ENCODE results near the gene GOLPH3L. TPM values are rescaled to one million over a fixed set of nuclear protein-coding genes. Genes with fewer than 3 reads are reported as not detected.

GOLPH3L gene
- 28.9 and 29.6 TPM in 2 replicates for total RNA-seq (2014; rRNA removed; shearing (Covaris generic))
- 23.5 and 24.6 TPM in 2 replicates for polyA plus RNA-seq (2016; fragmentation: Nextera tagmentation; extraction: Ambion mirVana)
- long read RNA-seq, transcript GOLPH3L-201 (5 exons, 2,999 nt), result major isoform, 6 of 10 reads
- long read RNA-seq, partial matches to known transcripts, result 0 of 10 reads
- long read RNA-seq, other reads (novel, unspliced or antisense), result 2 of 10 reads

GRCh38 chr1:150696995-150697927 lies at the start of gene GOLPH3L:
GOLPH3L (minus strand) TSS chr1:150697154; CDS start chr1:150694838, 2,316 bp downstream.
- Histone ChIP-seq H3F3A (replicated peaks; ENCODE audit: low read depth) (no peaks in the 10 kb centered on the region), H4K20me1 (replicated peaks; ENCODE audit: insufficient read depth) (no peaks in the 10 kb centered on the region), H3K79me2 (replicated peaks; ENCODE audit: insufficient read depth) (peaks cover 26% of the 10 kb centered on the region), H3K27ac (ENCODE audit: low read depth) (no peak within 1 kb of the TSS), H3K4me1 (ENCODE audit: insufficient read depth) (no peaks in the 10 kb centered on the region), H3K27me3 (ENCODE audit: insufficient read depth) (no peaks in the 10 kb centered on the region), H3K4me2 (peak within 1 kb of the TSS; percentile 74), H3K36me3 (ENCODE audit: insufficient read depth) (peaks cover 20% of the 10 kb centered on the region; the same call in 1 of the 2 replicates), H3K4me3 (peak within 1 kb of the TSS; percentile 54), H3K9me2 (ENCODE audit: insufficient read depth) (no peaks in the 10 kb centered on the region), H2AFZ (peak within 1 kb of the TSS; percentile 1; the same call in 1 of the 2 replicates)
- Mint-ChIP-seq H3K27ac (peak within 1 kb of the TSS; percentile 97), H3K36me3 (ENCODE audit: low read depth) (peaks cover 30% of the 10 kb centered on the region), H3K9me3 (no peaks in the 10 kb centered on the region), H3K4me3 (peak within 1 kb of the TSS; percentile 100), H3K4me1 (peaks cover 10% of the 10 kb centered on the region; the same call in 2 of the 3 replicates), H3K27me3 (ENCODE audit: insufficient read depth, low read depth, poor library complexity) (peaks cover 2% of the 10 kb centered on the region)
- DNase-seq (ENCODE audit: low spot score), result peak; percentile 99
- peak; percentile 100 for ATAC-seq
- TF ChIP-seq CREB1 (CRISPR knock-in tag; IDR thresholded peaks at IDR 0.05; ENCODE audit: low read depth) (peak; percentile 69), JUNB (IDR thresholded peaks at IDR 0.05; ENCODE audit: unreplicated experiment) (no peak), POLR2AphosphoS5 (IDR thresholded peaks at IDR 0.05; ENCODE audit: low read depth) (peak; percentile 83)

DNA sequence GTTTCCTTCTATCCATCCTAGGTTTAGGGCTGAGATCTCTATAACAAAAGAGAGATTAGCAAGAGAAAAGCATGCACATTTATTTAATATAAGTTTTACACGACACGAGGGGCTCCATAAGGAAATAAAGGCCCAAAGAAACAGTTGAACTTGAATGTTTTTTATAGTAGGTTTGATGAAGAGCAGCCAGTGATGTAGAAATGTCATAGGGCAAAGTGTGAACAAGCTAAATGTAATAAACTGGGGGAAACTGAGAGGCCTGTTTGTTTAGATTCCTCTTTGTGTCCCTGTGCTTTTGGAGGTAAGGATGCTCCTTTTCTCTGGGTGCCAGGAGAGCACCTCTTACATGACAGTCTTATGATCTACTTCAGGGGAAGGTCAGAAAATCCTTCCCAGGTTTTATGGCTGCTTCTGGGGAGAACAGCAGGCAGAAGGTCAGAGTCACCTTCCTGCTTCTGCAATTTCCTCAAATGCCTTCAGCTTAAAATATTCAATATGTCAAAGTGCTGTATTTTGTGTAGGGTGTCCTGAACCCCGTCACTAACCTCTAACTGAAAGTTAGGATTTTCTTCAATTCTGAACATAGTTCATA lies 33.3 kb upstream of the GOLPH3L start:
- no peaks in the 10 kb centered on the region for H3K9me2 ChIP-seq (ENCODE audit: insufficient read depth)
- no peaks in the 10 kb centered on the region for H4K20me1 ChIP-seq (replicated peaks; ENCODE audit: insufficient read depth)
- ATAC-seq (no peak), DNase-seq (ENCODE audit: low spot score) (no peak)
- H2AFZ ChIP-seq, result peak overlapping the region; percentile 47; the same call in 1 of the 2 replicates
- no peak overlapping the region for H3K4me3 Mint-ChIP-seq
- H3K4me2 ChIP-seq, result no peak overlapping the region
- no peak overlapping the region for H3K4me3 ChIP-seq
- H3K27ac ChIP-seq (ENCODE audit: low read depth), result no peak overlapping the region
- no peaks in the 10 kb centered on the region for H3K27me3 ChIP-seq (ENCODE audit: insufficient read depth)
- peaks cover 3% of the 10 kb centered on the region; the same call in 2 of the 3 replicates for H3K4me1 Mint-ChIP-seq
- H3K36me3 ChIP-seq (ENCODE audit: insufficient read depth), result no peaks in the 10 kb centered on the region
- no peaks in the 10 kb centered on the region for H3K79me2 ChIP-seq (replicated peaks; ENCODE audit: insufficient read depth)
- peaks cover 5% of the 10 kb centered on the region for H3K36me3 Mint-ChIP-seq (ENCODE audit: low read depth)
- H3K9me3 Mint-ChIP-seq, result peaks cover 7% of the 10 kb centered on the region
- no peaks in the 10 kb centered on the region for H3F3A ChIP-seq (replicated peaks; ENCODE audit: low read depth)
- no peaks in the 10 kb centered on the region for H3K4me1 ChIP-seq (ENCODE audit: insufficient read depth)
- H3K27ac Mint-ChIP-seq, result no peak overlapping the region
- H3K27me3 Mint-ChIP-seq (ENCODE audit: insufficient read depth, low read depth, poor library complexity), result no peaks in the 10 kb centered on the region
- TF ChIP-seq, protein P1, sequence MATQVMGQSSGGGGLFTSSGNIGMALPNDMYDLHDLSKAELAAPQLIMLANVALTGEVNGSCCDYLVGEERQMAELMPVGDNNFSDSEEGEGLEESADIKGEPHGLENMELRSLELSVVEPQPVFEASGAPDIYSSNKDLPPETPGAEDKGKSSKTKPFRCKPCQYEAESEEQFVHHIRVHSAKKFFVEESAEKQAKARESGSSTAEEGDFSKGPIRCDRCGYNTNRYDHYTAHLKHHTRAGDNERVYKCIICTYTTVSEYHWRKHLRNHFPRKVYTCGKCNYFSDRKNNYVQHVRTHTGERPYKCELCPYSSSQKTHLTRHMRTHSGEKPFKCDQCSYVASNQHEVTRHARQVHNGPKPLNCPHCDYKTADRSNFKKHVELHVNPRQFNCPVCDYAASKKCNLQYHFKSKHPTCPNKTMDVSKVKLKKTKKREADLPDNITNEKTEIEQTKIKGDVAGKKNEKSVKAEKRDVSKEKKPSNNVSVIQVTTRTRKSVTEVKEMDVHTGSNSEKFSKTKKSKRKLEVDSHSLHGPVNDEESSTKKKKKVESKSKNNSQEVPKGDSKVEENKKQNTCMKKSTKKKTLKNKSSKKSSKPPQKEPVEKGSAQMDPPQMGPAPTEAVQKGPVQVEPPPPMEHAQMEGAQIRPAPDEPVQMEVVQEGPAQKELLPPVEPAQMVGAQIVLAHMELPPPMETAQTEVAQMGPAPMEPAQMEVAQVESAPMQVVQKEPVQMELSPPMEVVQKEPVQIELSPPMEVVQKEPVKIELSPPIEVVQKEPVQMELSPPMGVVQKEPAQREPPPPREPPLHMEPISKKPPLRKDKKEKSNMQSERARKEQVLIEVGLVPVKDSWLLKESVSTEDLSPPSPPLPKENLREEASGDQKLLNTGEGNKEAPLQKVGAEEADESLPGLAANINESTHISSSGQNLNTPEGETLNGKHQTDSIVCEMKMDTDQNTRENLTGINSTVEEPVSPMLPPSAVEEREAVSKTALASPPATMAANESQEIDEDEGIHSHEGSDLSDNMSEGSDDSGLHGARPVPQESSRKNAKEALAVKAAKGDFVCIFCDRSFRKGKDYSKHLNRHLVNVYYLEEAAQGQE (IDR thresholded peaks at IDR 0.05; ENCODE audit: unreplicated experiment), result no peak
- TF ChIP-seq EZH2 (IDR thresholded peaks at IDR 0.05; ENCODE audit: low read depth, unreplicated experiment), result no peak
- TF ChIP-seq ZNF331 (CRISPR knock-in tag; IDR thresholded peaks at IDR 0.05; ENCODE audit: low read depth), result no peak
- no peak for TF ChIP-seq POLR2AphosphoS5 (IDR thresholded peaks at IDR 0.05; ENCODE audit: low read depth)
- no peak for TF ChIP-seq STAT1 (IDR thresholded peaks at IDR 0.05; ENCODE audit: unreplicated experiment)
- no peak for TF ChIP-seq ZNF114 (CRISPR knock-in tag; IDR thresholded peaks at IDR 0.05)
- TF ChIP-seq, protein P2, sequence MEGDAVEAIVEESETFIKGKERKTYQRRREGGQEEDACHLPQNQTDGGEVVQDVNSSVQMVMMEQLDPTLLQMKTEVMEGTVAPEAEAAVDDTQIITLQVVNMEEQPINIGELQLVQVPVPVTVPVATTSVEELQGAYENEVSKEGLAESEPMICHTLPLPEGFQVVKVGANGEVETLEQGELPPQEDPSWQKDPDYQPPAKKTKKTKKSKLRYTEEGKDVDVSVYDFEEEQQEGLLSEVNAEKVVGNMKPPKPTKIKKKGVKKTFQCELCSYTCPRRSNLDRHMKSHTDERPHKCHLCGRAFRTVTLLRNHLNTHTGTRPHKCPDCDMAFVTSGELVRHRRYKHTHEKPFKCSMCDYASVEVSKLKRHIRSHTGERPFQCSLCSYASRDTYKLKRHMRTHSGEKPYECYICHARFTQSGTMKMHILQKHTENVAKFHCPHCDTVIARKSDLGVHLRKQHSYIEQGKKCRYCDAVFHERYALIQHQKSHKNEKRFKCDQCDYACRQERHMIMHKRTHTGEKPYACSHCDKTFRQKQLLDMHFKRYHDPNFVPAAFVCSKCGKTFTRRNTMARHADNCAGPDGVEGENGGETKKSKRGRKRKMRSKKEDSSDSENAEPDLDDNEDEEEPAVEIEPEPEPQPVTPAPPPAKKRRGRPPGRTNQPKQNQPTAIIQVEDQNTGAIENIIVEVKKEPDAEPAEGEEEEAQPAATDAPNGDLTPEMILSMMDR (conservative IDR thresholded peaks at IDR 0.05; ENCODE audit: low read depth in 2 of 2), result no peak
- TF ChIP-seq, protein P3, sequence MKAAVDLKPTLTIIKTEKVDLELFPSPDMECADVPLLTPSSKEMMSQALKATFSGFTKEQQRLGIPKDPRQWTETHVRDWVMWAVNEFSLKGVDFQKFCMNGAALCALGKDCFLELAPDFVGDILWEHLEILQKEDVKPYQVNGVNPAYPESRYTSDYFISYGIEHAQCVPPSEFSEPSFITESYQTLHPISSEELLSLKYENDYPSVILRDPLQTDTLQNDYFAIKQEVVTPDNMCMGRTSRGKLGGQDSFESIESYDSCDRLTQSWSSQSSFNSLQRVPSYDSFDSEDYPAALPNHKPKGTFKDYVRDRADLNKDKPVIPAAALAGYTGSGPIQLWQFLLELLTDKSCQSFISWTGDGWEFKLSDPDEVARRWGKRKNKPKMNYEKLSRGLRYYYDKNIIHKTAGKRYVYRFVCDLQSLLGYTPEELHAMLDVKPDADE (IDR thresholded peaks at IDR 0.05), result no peak
- no peak for TF ChIP-seq EZH2phosphoT487 (IDR thresholded peaks at IDR 0.05; ENCODE audit: unreplicated experiment)
- TF ChIP-seq NANOG (IDR thresholded peaks at IDR 0.05; ENCODE audit: borderline replicate concordance), result no peak
- TF ChIP-seq JUNB (IDR thresholded peaks at IDR 0.05; ENCODE audit: unreplicated experiment), result no peak
- no peak for TF ChIP-seq CREB1 (CRISPR knock-in tag; IDR thresholded peaks at IDR 0.05; ENCODE audit: low read depth)

All from GM23338 (cell line).